HUES64 (cell line): ENCODE data around the gene AMZ2.
"Not testable (repeated sequence)": the region's sequence is repeated elsewhere in the genome, so short reads cannot be mapped to it uniquely, and the experiment has no call there.

Source experiments
- H3K27ac ChIP-seq: 2 replicates; pipeline ENCODE4 v1.7.0; 2013; ENCODE audit warnings: low read depth, low read length, inconsistent platforms
- H3K27me3 ChIP-seq: 2 replicates; pipeline ENCODE4 v1.6.1; 2013; ENCODE audit warnings: mild to moderate bottlenecking, low read length; ENCODE audit not compliant: insufficient read depth
- H3K36me3 ChIP-seq: 2 replicates; pipeline ENCODE4 v1.6.1; 2013; ENCODE audit warnings: mild to moderate bottlenecking, low read length; ENCODE audit not compliant: insufficient read depth
- H3K4me1 ChIP-seq: 2 replicates; pipeline ENCODE4 v1.6.1; 2013; ENCODE audit warnings: mild to moderate bottlenecking, low read length, moderate library complexity; ENCODE audit not compliant: insufficient read depth
- H3K4me3 ChIP-seq: 2 replicates; pipeline ENCODE4 v1.5.1; 2013; ENCODE audit warnings: mild to moderate bottlenecking, low read length, moderate library complexity
- H3K9ac ChIP-seq: 2 replicates; pipeline ENCODE4 v1.6.1; 2013; ENCODE audit warnings: mild to moderate bottlenecking, low read depth, low read length
- H3K9me3 ChIP-seq: 2 replicates; pipeline ENCODE4 v1.6.1; 2013; ENCODE audit warnings: low read depth, low read length; ENCODE audit not compliant: insufficient read depth
- WGBS: fragments of 150-250, 120-280 bp; methylation state at CpG from one replicate; pipeline ENCODE4 v1.1.7; 2013; ENCODE audit warnings: missing lambda C conversion rate; 5-methylcytosine and 5-hydroxymethylcytosine counted together

AMZ2 gene

DNA sequence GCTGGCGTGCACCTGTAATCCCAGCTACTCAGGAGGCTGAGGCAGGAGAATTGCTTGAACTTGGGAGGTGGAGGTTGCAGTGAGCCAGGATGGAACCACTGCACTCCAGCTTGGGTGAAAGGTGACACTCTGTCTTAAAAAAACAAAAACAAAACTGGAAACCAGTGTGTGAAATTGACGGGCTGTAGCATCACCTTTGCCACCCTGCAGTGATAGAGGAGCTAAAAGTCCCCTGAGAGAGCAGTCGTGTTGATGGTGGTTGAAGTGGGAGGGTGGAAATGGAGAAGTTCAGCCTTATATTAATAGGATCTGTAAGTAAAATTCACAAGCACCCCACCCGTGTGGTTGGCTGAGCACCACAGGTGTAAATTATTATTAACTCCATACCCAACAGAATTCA, 22.8 kb upstream of the AMZ2 start:
- H3K36me3 ChIP-seq, H3K9ac ChIP-seq, H3K9me3 ChIP-seq, H3K4me3 ChIP-seq, H3K27me3 ChIP-seq, H3K27ac ChIP-seq, H3K4me1 ChIP-seq: not testable (repeated sequence)
- 84% methylated on average over 4 of the region's 4 CpGs for WGBS

DNA sequence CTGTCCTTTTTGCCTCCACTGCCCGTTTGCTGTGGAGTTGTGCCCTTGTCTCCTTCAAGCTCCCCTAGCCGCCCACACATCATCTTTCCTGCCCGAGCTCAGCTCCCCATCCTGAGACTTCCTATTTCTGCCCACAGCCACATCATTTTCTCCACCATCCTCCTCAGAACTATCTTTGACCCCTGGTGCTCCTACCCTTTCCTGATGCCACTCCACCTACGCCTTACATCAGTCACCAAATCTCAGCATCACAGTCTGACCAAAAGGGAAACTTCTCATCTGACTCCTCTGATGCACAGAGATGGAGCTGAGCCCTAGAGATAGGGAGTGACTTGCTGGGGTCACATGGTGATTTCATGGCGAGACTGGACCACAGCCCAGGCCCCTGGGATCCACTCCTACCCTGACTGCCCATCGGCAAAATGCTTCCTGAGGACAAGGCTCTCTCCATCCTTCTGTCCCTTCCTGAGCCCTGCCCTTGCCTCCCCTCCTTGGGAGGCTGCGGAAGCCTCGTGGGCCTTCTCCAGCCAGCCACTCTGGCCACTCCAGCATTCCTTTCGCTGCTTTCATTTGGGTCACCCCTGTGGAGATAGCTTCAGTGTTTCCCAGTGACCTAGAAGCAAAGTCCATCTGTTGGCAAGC, 19.7 kb upstream of the AMZ2 start:
- not testable (repeated sequence) for H3K4me3 ChIP-seq, H3K27me3 ChIP-seq, H3K4me1 ChIP-seq, H3K36me3 ChIP-seq, H3K9ac ChIP-seq, H3K9me3 ChIP-seq, H3K27ac ChIP-seq
- WGBS = 86% methylated on average over 9 of the region's 9 CpGs

DNA sequence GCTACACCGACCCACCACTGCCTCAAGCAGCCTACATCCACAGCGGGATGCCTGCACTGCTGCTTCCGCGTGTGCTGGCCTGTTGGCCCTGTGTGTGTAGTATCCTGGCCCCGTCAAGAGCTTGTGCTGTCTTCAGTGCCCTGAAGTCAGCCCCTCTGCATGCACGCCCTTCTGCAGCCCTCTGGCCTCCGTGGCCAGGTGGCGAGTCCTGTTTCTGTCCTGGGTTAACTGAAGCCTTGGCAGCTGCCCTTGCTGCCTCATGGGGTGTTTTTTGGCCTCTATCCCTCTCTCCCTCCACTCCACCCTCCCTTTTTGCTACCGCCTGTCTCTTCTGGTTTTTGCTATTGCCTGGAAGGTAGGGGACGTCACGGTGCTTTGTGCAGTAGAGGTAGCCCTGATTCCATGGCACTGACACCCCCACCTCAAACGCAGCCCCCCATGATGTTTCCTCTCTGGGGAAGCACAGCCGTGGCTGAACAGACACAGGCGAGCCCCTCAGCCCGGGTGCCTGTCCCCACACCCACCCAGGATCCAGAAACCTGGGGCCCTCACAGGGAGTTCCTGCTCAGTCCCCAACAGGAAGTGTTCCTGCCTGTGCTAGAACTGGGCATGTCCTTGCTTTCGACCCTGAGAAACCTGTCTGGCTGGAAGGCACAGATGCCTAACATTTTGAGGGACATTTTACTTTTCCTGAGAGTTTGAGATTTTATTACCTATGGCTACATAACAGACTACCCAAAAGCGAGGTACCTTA, 18.8 kb upstream of the AMZ2 start:
- Histone ChIP-seq H3K4me3 (no peak overlapping the region), H3K9me3 (no peaks in the 10 kb centered on the region), H3K36me3 (no peaks in the 10 kb centered on the region), H3K27me3 (no peaks in the 10 kb centered on the region), H3K4me1 (no peaks in the 10 kb centered on the region), H3K9ac (no peak overlapping the region), H3K27ac (no peak overlapping the region)
- WGBS = 87% methylated on average over 17 of the region's 17 CpGs

GRCh38 chr17:68229619-68230018, 18.2 kb upstream of the AMZ2 start:
- Histone ChIP-seq H3K27me3 (no peaks in the 10 kb centered on the region), H3K4me1 (no peaks in the 10 kb centered on the region), H3K36me3 (no peaks in the 10 kb centered on the region), H3K4me3 (no peak overlapping the region), H3K27ac (no peak overlapping the region), H3K9ac (no peak overlapping the region), H3K9me3 (no peaks in the 10 kb centered on the region)
- 89% methylated on average over 8 of the region's 8 CpGs for WGBS

DNA sequence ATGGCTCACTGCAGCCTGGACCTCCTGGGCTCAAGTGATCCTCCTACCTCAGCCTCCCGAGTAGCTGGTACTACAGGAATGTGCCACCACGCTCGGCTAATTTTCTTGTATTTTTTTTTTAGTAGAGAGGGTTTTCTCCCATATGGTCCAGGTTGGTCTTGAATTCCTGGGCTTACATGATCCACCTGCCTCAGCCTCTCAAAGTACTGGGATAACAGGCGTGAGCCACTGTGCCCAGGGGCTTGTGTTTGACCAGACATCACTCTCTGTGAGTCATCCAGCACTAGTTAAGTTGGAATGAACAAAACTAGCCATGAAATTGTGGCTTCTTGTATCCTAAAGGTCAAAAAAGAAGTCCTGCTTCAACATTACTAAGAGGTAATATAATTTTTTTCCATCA, 16.7 kb upstream of the AMZ2 start:
- not testable (repeated sequence) for H3K4me3 ChIP-seq, H3K9ac ChIP-seq, H3K36me3 ChIP-seq, H3K9me3 ChIP-seq, H3K27me3 ChIP-seq, H3K4me1 ChIP-seq, H3K27ac ChIP-seq
- WGBS = 90% methylated on average over 4 of the region's 4 CpGs

- Histone ChIP-seq H3K4me1 (no peaks in the 10 kb centered on the region), H3K4me3 (no peak overlapping the region), H3K36me3 (no peaks in the 10 kb centered on the region), H3K27ac (no peak overlapping the region), H3K27me3 (no peaks in the 10 kb centered on the region), H3K9me3 (no peaks in the 10 kb centered on the region), H3K9ac (no peak overlapping the region)
- WGBS = no CpG with 5 or more reads among the region's 1 CpG
Measured at GRCh38 chr17:68231541-68231940, 16.3 kb upstream of the AMZ2 start.

DNA sequence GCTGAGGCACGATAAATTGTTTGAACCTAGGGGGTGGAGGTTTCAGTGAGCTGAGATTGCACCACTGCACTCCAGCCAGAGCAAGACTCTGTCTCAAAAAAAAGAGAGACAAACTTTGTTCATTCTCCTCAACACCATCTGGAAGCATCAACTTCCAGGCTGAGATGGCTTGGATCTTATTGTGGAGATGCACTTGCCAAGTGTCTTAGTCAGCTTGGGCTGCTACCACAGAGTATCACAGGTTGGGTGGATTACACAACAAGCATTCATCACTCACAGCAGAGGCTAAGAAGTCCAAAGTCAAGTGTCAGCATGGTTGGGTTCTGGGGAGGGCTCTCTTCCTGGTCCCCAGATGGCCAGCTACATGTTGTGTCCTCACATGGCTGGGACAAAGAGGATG, 15.1 kb upstream of the AMZ2 start:
- H3K36me3 ChIP-seq, H3K4me3 ChIP-seq, H3K27ac ChIP-seq, H3K9ac ChIP-seq, H3K9me3 ChIP-seq, H3K4me1 ChIP-seq, H3K27me3 ChIP-seq: not testable (repeated sequence)
- 100% methylated on average over 1 of the region's 1 CpG for WGBS

DNA sequence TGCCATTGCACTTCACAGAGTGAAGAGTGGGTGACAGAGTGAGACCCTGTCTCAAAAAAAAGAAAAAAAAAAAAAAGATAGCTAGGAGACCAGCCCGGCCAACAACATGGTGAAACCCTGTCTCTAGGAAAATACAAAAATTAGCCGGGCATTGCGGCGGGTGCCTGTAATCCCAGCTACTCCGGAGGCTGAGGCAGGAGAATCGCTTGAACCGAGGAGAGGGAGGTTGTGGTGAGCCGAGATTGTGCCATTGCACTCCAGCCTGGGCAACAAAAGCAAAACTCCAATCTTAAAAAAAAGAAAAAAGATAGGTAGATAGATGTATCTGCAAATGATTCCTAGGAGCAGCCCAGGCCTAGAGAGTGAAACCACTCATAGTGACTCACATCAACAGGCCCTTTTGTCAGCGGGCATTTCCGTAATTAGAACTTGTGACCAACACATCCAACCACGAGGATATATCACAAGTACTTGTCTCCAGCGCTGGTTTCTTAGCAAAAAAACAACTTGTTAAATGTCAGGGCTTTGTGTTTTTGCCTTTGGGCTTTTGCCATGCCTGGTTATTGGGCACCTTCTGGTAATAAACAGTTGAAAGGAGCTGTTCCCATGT, 13.0 kb upstream of the AMZ2 start:
- not testable (repeated sequence) for H3K36me3 ChIP-seq, H3K27ac ChIP-seq, H3K27me3 ChIP-seq, H3K9ac ChIP-seq, H3K9me3 ChIP-seq, H3K4me3 ChIP-seq, H3K4me1 ChIP-seq
- WGBS = 89% methylated on average over 12 of the region's 12 CpGs

DNA sequence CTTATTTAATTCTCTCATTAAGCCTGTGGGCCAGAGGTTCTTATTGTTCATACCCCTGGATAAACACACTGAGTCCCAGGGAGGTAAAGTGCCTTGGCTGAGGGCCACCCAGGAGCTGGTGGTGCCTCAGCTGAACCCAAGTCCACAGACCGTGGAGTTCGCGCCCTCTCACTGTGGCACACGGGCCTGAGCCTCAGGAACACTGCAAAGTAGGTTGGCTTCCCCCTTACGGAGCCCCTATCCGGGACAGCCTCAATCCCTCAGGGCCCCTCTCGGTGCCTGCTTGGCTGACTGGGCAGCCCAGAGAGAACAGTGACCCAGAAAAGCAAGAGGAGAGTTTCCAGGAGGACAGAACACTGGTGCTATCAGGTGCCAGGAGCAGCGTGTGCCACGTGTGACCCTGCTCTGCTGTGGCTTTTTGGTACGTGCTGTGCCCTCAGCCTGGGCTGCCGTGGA, 12.5 kb upstream of the AMZ2 start:
- not testable (repeated sequence) for H3K9ac ChIP-seq, H3K27me3 ChIP-seq, H3K4me3 ChIP-seq, H3K27ac ChIP-seq, H3K36me3 ChIP-seq, H3K4me1 ChIP-seq, H3K9me3 ChIP-seq
- 93% methylated on average over 11 of the region's 11 CpGs for WGBS

DNA sequence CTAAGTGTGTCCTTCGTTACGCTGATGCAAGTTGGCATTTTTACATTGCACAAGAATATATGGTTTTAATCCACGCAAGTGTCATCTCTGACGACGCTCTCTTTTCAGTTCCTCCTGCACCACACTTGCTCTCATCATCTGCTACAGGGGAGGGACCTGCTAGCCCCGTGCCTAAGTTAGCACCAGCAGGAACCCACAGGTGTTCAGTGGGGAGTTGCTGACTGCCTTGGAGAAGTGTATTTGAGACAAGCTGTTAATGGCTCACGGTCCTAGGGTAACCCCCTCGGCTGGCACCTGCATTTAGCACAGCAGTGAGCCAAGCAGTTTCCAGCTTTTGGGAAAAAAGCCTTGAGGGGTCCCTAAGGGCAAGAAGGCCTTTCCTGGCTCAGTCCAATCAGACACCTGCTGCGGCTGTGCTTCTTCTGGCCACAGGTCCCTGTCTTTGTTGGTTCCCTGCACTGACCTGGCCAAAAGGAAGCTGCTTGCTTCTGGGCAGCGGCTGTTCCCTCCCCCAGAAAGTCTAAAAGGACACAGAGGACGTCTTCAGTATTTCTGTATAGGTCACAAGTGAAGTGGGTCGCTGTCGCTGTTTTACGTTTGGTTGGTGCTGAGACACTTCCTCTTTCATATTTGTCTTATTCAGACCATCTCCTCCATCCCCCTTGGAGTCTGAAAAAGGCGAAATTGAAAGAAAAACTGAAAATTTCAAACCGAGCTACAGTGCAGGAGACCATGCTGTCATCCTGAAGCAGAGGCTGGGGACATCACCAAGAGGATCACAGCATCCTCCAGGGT, 10.3 kb upstream of the AMZ2 start:
- H3K9ac ChIP-seq, H3K4me3 ChIP-seq, H3K27ac ChIP-seq, H3K27me3 ChIP-seq, H3K9me3 ChIP-seq, H3K36me3 ChIP-seq, H3K4me1 ChIP-seq: not testable (repeated sequence)
- 78% methylated on average over 16 of the region's 16 CpGs for WGBS

GRCh38 chr17:68238164-68238870, 9.5 kb upstream of the AMZ2 start:
- Histone ChIP-seq H3K9ac (no peak overlapping the region), H3K4me3 (no peak overlapping the region), H3K27ac (no peak overlapping the region), H3K36me3 (no peaks in the 10 kb centered on the region), H3K27me3 (no peaks in the 10 kb centered on the region), H3K4me1 (no peaks in the 10 kb centered on the region), H3K9me3 (no peaks in the 10 kb centered on the region)
- WGBS = 92% methylated on average over 1 of the region's 3 CpGs
